HepG2 (cell line): ENCODE results near the gene PGM5. TPM values are rescaled to one million over a fixed set of nuclear protein-coding genes. Genes with fewer than 3 reads are reported as not detected.

Experiments
- CREM ChIP-seq, 2 experiments: sonication (generic) in 1 of 2; formaldehyde crosslinking in 1 of 2; IDR thresholded peaks; 2 replicates each; pipeline versions ENCODE4 v1.4.0 to v1.6.1; 2016 to 2020; ENCODE audit warnings: antibody characterized with exemption in 1 of 2, mild to moderate bottlenecking in 1 of 2, missing genetic modification reagents in 1 of 2
- ERF ChIP-seq: IDR thresholded peaks from 2 replicates; pipeline ENCODE4 v1.6.1; 2018; ENCODE audit warnings: missing biosample characterization, missing genetic modification reagents
- GPN1 ChIP-seq: sonication (generic); formaldehyde crosslinking; IDR thresholded peaks from 2 replicates; pipeline ENCODE4 v1.5.1; 2020; ENCODE audit warnings: missing genetic modification reagents, borderline replicate concordance
- KLF6 ChIP-seq: IDR thresholded peaks from 2 replicates; pipeline ENCODE4 v1.8.0; 2016; ENCODE audit warnings: missing biosample characterization, missing genetic modification reagents
- ZNF432 ChIP-seq: sonication (generic); formaldehyde crosslinking; IDR thresholded peaks from 2 replicates; pipeline ENCODE4 v1.5.0; 2020; ENCODE audit warnings: missing genetic modification reagents, mild to moderate bottlenecking, borderline replicate concordance
- polyA plus RNA-seq, 8 experiments: library from polyadenylated mRNA; depleted of rRNA in 3 of 8; stranded (reverse) in 7 of 8; unstranded in 1 of 8; fragments of >200 nt; fragmentation: Illumina TruSeq in 4 of 8; extraction: Trizol in 4 of 8; gene quantifications; 2 replicates each; pipeline versions ENCODE4 v1.2.1 to v1.2.3, GENCODE V29; 2011 to 2016; ENCODE audit warnings: low read depth in 4 of 8, missing spikeins in 1 of 8, mixed read lengths in 1 of 8; ENCODE audit not compliant: insufficient read depth in 1 of 8
- total RNA-seq, 5 experiments: library from RNA; depleted of rRNA; stranded (reverse); fragments of >200 nt; fragmentation: Illumina TruSeq; extraction: Trizol; gene quantifications; 2 replicates each; pipeline ENCODE4 v1.2.3, GENCODE V29; 2016; ENCODE audit warnings: low read depth in 1 of 5
- TF ChIP-seq, protein P1 (sequence below): sonication (generic); formaldehyde crosslinking; IDR thresholded peaks from 2 replicates; pipeline ENCODE4 v1.4.0; 2020; ENCODE audit warnings: mild to moderate bottlenecking, missing genetic modification reagents
- TF ChIP-seq, protein P2 (sequence below): sonication (generic); formaldehyde crosslinking; conservative IDR thresholded peaks from 2 replicates; pipeline ENCODE4 v1.4.0; 2020; ENCODE audit warnings: missing genetic modification reagents

The PGM5 gene
- total and polyA plus RNA-seq, 2 of the 13 experiments (the other 11 are each of a cell fraction or from before 2014, with no cell fraction given) = not detected

DNA sequence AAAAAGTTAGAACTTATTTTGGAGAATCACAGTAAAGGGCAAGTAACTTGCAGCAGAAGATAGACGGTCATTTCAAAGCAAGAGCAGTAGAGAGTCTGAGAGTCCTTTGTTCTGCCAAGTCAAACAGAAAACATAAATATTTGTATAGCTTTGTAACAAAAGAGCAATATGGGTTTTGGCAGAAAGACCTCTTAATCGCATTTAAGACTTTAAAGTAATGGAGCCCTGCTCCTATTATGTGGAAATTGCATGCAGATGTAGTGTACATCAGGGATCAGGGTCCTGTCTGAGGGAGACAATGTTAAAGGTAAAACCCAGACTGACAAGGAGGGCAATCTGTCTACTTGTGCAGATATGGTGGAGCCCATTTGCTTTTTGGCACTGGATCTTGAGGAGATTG, 87.2 kb downstream of the PGM5 start (continued):
- TF ChIP-seq, protein P1, sequence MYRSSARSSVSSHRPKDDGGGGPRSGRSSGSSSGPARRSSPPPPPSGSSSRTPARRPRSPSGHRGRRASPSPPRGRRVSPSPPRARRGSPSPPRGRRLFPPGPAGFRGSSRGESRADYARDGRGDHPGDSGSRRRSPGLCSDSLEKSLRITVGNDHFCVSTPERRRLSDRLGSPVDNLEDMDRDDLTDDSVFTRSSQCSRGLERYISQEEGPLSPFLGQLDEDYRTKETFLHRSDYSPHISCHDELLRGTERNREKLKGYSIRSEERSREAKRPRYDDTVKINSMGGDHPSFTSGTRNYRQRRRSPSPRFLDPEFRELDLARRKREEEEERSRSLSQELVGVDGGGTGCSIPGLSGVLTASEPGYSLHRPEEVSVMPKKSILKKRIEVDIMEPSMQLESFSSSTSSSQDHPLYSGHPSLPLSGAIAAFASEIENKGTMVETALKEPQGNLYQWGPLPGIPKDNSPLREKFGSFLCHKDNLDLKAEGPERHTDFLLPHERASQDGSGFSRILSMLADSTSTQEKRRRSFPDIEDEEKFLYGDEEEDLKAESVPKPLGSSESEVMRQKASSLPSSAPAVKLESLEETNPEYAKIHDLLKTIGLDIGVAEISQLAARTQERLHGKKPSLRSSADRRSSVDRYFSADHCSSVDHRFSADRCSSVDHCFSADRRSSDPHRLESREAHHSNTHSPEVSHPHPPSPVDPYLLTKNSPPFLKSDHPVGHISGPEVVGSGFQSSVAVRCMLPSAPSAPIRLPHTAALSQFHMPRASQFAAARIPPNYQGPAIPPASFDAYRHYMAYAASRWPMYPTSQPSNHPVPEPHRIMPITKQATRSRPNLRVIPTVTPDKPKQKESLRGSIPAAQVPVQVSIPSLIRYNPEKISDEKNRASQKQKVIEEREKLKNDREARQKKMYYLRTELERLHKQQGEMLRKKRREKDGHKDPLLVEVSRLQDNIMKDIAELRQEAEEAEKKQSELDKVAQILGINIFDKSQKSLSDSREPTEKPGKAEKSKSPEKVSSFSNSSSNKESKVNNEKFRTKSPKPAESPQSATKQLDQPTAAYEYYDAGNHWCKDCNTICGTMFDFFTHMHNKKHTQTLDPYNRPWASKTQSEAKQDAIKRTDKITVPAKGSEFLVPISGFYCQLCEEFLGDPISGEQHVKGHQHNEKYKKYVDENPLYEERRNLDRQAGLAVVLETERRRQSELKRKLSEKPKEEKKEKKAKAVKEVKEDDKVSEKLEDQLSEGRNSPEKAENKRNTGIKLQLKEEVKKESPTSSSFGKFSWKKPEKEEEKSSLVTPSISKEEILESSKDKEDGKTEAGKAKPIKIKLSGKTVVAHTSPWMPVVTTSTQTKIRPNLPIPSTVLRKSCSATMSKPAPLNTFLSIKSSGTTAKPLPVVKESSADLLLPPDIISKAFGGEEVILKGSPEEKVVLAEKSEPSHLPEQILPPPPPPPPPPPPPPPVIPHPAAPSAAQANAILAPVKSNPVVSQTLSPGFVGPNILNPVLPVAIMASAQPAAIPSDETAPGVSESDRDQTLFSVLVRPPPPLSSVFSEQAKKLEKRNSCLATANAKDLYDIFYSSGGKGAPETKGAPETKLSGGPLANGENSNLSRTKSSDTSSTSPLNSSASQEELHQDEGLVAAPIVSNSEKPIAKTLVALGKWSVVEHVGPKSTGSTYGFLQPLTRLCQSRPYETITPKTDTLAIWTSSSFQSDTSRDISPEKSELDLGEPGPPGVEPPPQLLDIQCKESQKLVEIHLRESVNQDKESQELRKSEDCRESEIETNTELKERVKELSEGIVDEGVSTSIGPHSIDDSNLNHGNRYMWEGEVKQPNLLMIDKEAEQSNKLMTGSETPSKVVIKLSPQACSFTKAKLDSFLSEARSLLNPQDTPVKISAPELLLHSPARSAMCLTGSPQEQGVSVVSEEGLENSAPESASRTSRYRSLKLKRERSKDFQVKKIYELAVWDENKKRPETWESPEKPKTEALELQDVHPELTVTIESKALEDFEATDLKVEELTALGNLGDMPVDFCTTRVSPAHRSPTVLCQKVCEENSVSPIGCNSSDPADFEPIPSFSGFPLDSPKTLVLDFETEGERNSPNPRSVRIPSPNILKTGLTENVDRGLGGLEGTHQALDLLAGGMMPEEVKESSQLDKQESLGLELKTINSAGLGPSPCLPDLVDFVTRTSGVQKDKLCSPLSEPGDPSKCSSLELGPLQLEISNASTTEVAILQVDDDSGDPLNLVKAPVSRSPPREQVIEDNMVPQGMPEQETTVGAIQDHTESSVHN (CRISPR knock-in tag) = no peak
- no peak for TF ChIP-seq CREM (IDR thresholded peaks at IDR 0.05)
- TF ChIP-seq CREM (CRISPR knock-in tag; IDR thresholded peaks at IDR 0.05) = no peak
- TF ChIP-seq KLF6 (CRISPR knock-in tag) = no peak
- TF ChIP-seq GPN1 (CRISPR knock-in tag) = no peak
- no peak for TF ChIP-seq ZNF432 (CRISPR knock-in tag)
- no peak for TF ChIP-seq ERF
- TF ChIP-seq, protein P2, sequence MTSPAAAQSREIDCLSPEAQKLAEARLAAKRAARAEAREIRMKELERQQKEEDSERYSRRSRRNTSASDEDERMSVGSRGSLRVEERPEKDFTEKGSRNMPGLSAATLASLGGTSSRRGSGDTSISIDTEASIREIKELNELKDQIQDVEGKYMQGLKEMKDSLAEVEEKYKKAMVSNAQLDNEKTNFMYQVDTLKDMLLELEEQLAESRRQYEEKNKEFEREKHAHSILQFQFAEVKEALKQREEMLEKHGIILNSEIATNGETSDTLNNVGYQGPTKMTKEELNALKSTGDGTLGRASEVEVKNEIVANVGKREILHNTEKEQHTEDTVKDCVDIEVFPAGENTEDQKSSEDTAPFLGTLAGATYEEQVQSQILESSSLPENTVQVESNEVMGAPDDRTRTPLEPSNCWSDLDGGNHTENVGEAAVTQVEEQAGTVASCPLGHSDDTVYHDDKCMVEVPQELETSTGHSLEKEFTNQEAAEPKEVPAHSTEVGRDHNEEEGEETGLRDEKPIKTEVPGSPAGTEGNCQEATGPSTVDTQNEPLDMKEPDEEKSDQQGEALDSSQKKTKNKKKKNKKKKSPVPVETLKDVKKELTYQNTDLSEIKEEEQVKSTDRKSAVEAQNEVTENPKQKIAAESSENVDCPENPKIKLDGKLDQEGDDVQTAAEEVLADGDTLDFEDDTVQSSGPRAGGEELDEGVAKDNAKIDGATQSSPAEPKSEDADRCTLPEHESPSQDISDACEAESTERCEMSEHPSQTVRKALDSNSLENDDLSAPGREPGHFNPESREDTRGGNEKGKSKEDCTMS (CRISPR knock-in tag) = no peak
